Peyer's patch (tissue), 4 donors: Measurements from ENCODE around the gene FNIP1.

Experiments used
- CTCF ChIP-seq, 6 experiments: fragments of 450-650 bp in 4 of 6; fragments of 200-600 bp in 2 of 6; sonication (generic) in 1 of 6; IDR thresholded peaks; one replicate each; pipeline ENCODE4 v1.5.1; 2017 to 2019; ENCODE audit warnings: antibody characterized with exemption in 6 of 6, mild to moderate bottlenecking in 3 of 6, moderate library complexity in 1 of 6
- POLR2A ChIP-seq, 2 donors: fragments of 450-650 bp; IDR thresholded peaks; one replicate each; pipeline ENCODE4 v1.5.1; 2017; ENCODE audit warnings: antibody characterized with exemption in 2 of 2, mild to moderate bottlenecking in 2 of 2, moderate library complexity in 2 of 2

- no peak for TF ChIP-seq CTCF (IDR thresholded peaks at IDR 0.05)
- no peak for TF ChIP-seq POLR2A (IDR thresholded peaks at IDR 0.05)
These were observed 42.5 kb downstream of the FNIP1 start for GRCh38 chr5:131754363-131754762.
